Natural killer cell (primary cell): ENCODE results near the gene CDCA7. TPM values are rescaled to one million over a fixed set of nuclear protein-coding genes. Genes with fewer than 3 reads are reported as not detected.
"Not testable (repeated sequence)": the region's sequence is repeated elsewhere in the genome, so short reads cannot be mapped to it uniquely, and the experiment has no call there.

ENCODE experiments used
- ATAC-seq, 3 donors: fragments of 150-1000 bp in 2 of 3; fragments of 200-7000 bp in 1 of 3; cut with Tn5 transposase; 1 replicate in 1 of 3; 2 replicates in 2 of 3; pipeline ENCODE4 v1.10.0; 2021; ENCODE audit warnings: mild to moderate bottlenecking in 2 of 3, moderate library complexity in 2 of 3
- DNase-seq, 2 donors: peaks; one replicate each; pipeline versions ENCODE4 v3.0.0 to v3.0.0-alpha.2; 2013 to 2021; ENCODE audit warnings: mixed read lengths in 1 of 2
- H3K27ac ChIP-seq: one replicate; pipeline ENCODE4 v1.5.1; 2013; ENCODE audit warnings: mild to moderate bottlenecking, low read length
- H3K27me3 ChIP-seq: one replicate; pipeline ENCODE4 v1.6.1; 2013; ENCODE audit warnings: low read length; ENCODE audit not compliant: control insufficient read depth, insufficient read depth
- H3K36me3 ChIP-seq: one replicate; pipeline ENCODE4 v1.6.1; 2013; ENCODE audit warnings: low read length; ENCODE audit not compliant: control insufficient read depth, insufficient read depth
- H3K4me1 ChIP-seq: one replicate; pipeline ENCODE4 v1.6.1; 2013; ENCODE audit warnings: low read length; ENCODE audit not compliant: control insufficient read depth, insufficient read depth
- H3K4me3 ChIP-seq: one replicate; pipeline ENCODE4 v1.5.1; 2013; ENCODE audit warnings: low read length
- H3K9me3 ChIP-seq: one replicate; pipeline ENCODE4 v1.6.1; 2013; ENCODE audit warnings: low read length; ENCODE audit not compliant: control insufficient read depth, insufficient read depth
- H3K27ac Mint-ChIP-seq, 2 donors: one replicate each; pipeline ENCODE4 v1.8.0; 2022; ENCODE audit warnings: mild to moderate bottlenecking in 2 of 2, mixed read lengths in 2 of 2, moderate library complexity in 1 of 2
- H3K27me3 Mint-ChIP-seq, 2 donors: one replicate each; pipeline ENCODE4 v1.8.0; 2022; ENCODE audit warnings: low read depth in 2 of 2, mixed read lengths in 2 of 2
- H3K36me3 Mint-ChIP-seq: one replicate; pipeline ENCODE4 v1.8.0; 2022; ENCODE audit warnings: mixed read lengths
- H3K4me1 Mint-ChIP-seq, 2 donors: one replicate each; pipeline ENCODE4 v1.8.0; 2022; ENCODE audit warnings: mixed read lengths in 2 of 2
- H3K4me3 Mint-ChIP-seq: one replicate; pipeline ENCODE4 v1.8.0; 2022; ENCODE audit warnings: mild to moderate bottlenecking, moderate library complexity, mixed read lengths
- H3K9me3 Mint-ChIP-seq, 2 donors: one replicate each; pipeline ENCODE4 v1.8.0; 2022; ENCODE audit warnings: mixed read lengths in 2 of 2
- CTCF ChIP-seq: fragments of 200-600 bp; IDR thresholded peaks from one replicate; pipeline ENCODE4 v1.8.0; 2022; ENCODE audit warnings: antibody characterized with exemption
- WGBS: methylation state at CpG from one replicate; pipeline ENCODE4 v1.1.7; 2013; ENCODE audit warnings: missing lambda C conversion rate; ENCODE audit not compliant: insufficient coverage; 5-methylcytosine and 5-hydroxymethylcytosine counted together
- intact Hi-C: fragments of 100-400 bp; cut with micrococcal nuclease; formaldehyde crosslinking; loops from one replicate; pipeline ENCODE4 v1.14.2; 2022
- total RNA-seq, 4 donors: library from RNA; stranded (reverse); fragments of 120-200 nt in 1 of 4; gene quantifications; one replicate each; pipeline versions ENCODE4 v1.2.3 to v1.2.4, GENCODE V29; 2013 to 2022

Gene CDCA7
- total RNA-seq, 3 donors from 2014 or later (not counting 1 experiment from before 2014, with no cell fraction given): 1.4 to 1.6 (median 1.5) TPM

GRCh38 chr2:173373290-173373689 lies 18.6 kb downstream of the CDCA7 start:
- ATAC-seq (no peak), DNase-seq (no peak)
- Histone ChIP-seq H3K36me3 (no peaks in the 10 kb centered on the region), H3K27ac (no peak overlapping the region), H3K4me1 (no peaks in the 10 kb centered on the region), H3K4me3 (no peak overlapping the region), H3K27me3 (no peaks in the 10 kb centered on the region), H3K9me3 (no peaks in the 10 kb centered on the region)
- Mint-ChIP-seq H3K4me3 (no peak overlapping the region), H3K36me3 (no peaks in the 10 kb centered on the region), H3K9me3 (no peaks in the 10 kb centered on the region), H3K27me3 (no peaks in the 10 kb centered on the region), H3K27ac (no peak overlapping the region), H3K4me1 (peaks cover 0 to 8% of the 10 kb centered on the region in 2 donors)
- WGBS: 100% methylated on average over 1 of the region's 2 CpGs
- TF ChIP-seq CTCF: no peak
- intact Hi-C loops: no loop called here

GRCh38 chr2:173374634-173375033 lies 20.0 kb downstream of the CDCA7 start:
- Mint-ChIP-seq H3K4me3 (no peak overlapping the region), H3K9me3 (no peaks in the 10 kb centered on the region), H3K27me3 (no peaks in the 10 kb centered on the region), H3K27ac (no peak overlapping the region), H3K36me3 (no peaks in the 10 kb centered on the region), H3K4me1 (peaks cover 0 to 8% of the 10 kb centered on the region in 2 donors)
- no peak for DNase-seq
- no peak overlapping the region for H3K27ac ChIP-seq
- H3K27me3 ChIP-seq: no peaks in the 10 kb centered on the region
- H3K36me3 ChIP-seq: no peaks in the 10 kb centered on the region
- TF ChIP-seq CTCF: no peak
- WGBS: 100% methylated on average over 1 of the region's 3 CpGs
- ATAC-seq: no peak
- H3K9me3 ChIP-seq: no peaks in the 10 kb centered on the region
- no peak overlapping the region for H3K4me3 ChIP-seq
- intact Hi-C loops: no loop called here
- H3K4me1 ChIP-seq: no peaks in the 10 kb centered on the region

- H3K27ac Mint-ChIP-seq, H3K4me3 ChIP-seq, intact Hi-C loops, ATAC-seq, H3K9me3 Mint-ChIP-seq, H3K4me1 Mint-ChIP-seq, H3K27me3 Mint-ChIP-seq, H3K9me3 ChIP-seq, H3K4me1 ChIP-seq, DNase-seq, H3K4me3 Mint-ChIP-seq, H3K27ac ChIP-seq, H3K36me3 Mint-ChIP-seq, H3K27me3 ChIP-seq, H3K36me3 ChIP-seq: not testable (repeated sequence)
- 100% methylated on average over 4 of the region's 4 CpGs for WGBS
Observed at GRCh38 chr2:173385534-173385933, 30.9 kb downstream of the CDCA7 start.

GRCh38 chr2:173386021-173386737 lies 31.5 kb downstream of the CDCA7 start:
- Mint-ChIP-seq H3K9me3 (no peaks in the 10 kb centered on the region), H3K4me3 (no peak overlapping the region), H3K27ac (no peak overlapping the region), H3K27me3 (no peaks in the 10 kb centered on the region), H3K4me1 (no peaks in the 10 kb centered on the region), H3K36me3 (no peaks in the 10 kb centered on the region)
- Histone ChIP-seq H3K27ac (no peak overlapping the region), H3K4me1 (no peaks in the 10 kb centered on the region), H3K36me3 (no peaks in the 10 kb centered on the region), H3K4me3 (no peak overlapping the region), H3K27me3 (no peaks in the 10 kb centered on the region), H3K9me3 (no peaks in the 10 kb centered on the region)
- no peak for TF ChIP-seq CTCF
- intact Hi-C loops: no loop called here
- 93% methylated on average over 13 of the region's 18 CpGs for WGBS
- no peak for DNase-seq
- no peak for ATAC-seq
